ENCODE measurements around the gene CEACAM8. TPM values are rescaled to one million over a fixed set of nuclear protein-coding genes. Genes with fewer than 3 reads are reported as not detected.

CEACAM8 gene
- total RNA-seq, 1 experiment from 2014 or later, result not detected

DNA sequence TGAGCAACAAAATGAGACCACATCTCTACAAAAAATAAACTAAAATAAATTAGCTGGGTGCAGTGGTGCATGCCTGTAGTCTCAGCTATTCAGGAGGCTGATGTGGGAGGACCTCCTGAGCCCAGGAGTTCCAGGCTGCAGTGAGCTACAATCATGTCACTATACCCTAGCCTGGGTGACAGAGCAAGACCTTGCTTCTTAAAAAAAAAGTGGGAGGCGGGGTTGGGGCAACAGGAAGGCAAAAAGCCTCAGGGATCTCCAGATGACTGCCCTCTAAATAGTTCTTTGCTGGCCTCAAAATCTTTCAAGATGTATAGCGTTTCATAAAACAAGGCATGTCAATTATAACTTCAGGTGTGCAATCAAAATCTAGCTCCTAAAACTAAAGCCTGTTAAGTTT is 18.5 kb downstream of the CEACAM8 start:
- peaks cover 0 to 73% of the 10 kb centered on the region in 2 experiments; a peak in 3 of 5 replicates for H3K9me3 Mint-ChIP-seq
- Histone ChIP-seq H2BK15ac (ENCODE audit: low read depth, low read length) (no peak overlapping the region), H4K20me1 (ENCODE audit: control insufficient read depth, insufficient read depth, insufficient read length) (no peaks in the 10 kb centered on the region), H3K4ac (ENCODE audit: low read depth, low read length) (no peak overlapping the region), H2BK12ac (ENCODE audit: insufficient read length, low read depth, low read length) (no peak overlapping the region), H3K79me1 (ENCODE audit: insufficient read depth, low read depth, low read length, poor library complexity, severe bottlenecking) (no peaks in the 10 kb centered on the region), H2AFZ (ENCODE audit: low read length) (no peak overlapping the region), H3K79me2 (ENCODE audit: insufficient read depth, low read length) (no peaks in the 10 kb centered on the region), H3K9ac (ENCODE audit: extremely low read depth, insufficient read length, low read length) (no peak overlapping the region), H3K9me3 (ENCODE audit: control insufficient read depth, low read depth, low read length) (no peaks in the 10 kb centered on the region), H2BK120ac (ENCODE audit: low read depth, low read length, poor library complexity, severe bottlenecking) (no peak overlapping the region), H3K4me2 (ENCODE audit: insufficient read depth, insufficient read length, low read length) (no peak overlapping the region), H4K8ac (replicated peaks; ENCODE audit: insufficient read length, low read depth, low read length) (no peak overlapping the region), H3K23ac (ENCODE audit: insufficient read length, low read depth, low read length) (no peak overlapping the region), H2BK5ac (ENCODE audit: insufficient read length, low read length) (no peak overlapping the region), H4K91ac (ENCODE audit: insufficient read length, low read depth, low read length) (no peak overlapping the region), H3K4me1 (ENCODE audit: insufficient read depth, low read length) (no peaks in the 10 kb centered on the region), H3K18ac (ENCODE audit: insufficient read length, low read depth, low read length) (no peak overlapping the region), H2BK20ac (ENCODE audit: low read depth, low read length, poor library complexity, severe bottlenecking) (no peak overlapping the region), H3K27ac (ENCODE audit: insufficient read length, low read depth, low read length) (no peak overlapping the region), H4K5ac (ENCODE audit: insufficient read length, low read depth, low read length) (no peak overlapping the region), H3K23me2 (ENCODE audit: insufficient read length, low read depth, low read length, poor library complexity, severe bottlenecking) (no peaks in the 10 kb centered on the region), H3K14ac (ENCODE audit: insufficient read depth, low read length) (no peak overlapping the region), H3K27me3 (ENCODE audit: insufficient read depth, low read length) (no peaks in the 10 kb centered on the region), H3K56ac (ENCODE audit: insufficient read length, low read depth, low read length) (no peak overlapping the region), H2AK5ac (ENCODE audit: insufficient read length, low read length) (no peak overlapping the region), H3T11ph (ENCODE audit: low read length) (no peak overlapping the region)
- H3K36me3 Mint-ChIP-seq (ENCODE audit: insufficient read depth in 1 of 3, low read depth in 3 of 3), result no peaks in the 10 kb centered on the region
- no peak overlapping the region for H3K4me3 Mint-ChIP-seq
- no peak for DNase-seq
- peaks cover 0 to 10% of the 10 kb centered on the region in 2 experiments; a peak in 2 of 4 replicates for H3K4me1 Mint-ChIP-seq
- WGBS (ENCODE audit: extremely low coverage, insufficient read length, low lambda C conversion rate), result no CpG with 5 or more reads among the region's 2 CpGs
- peaks cover 21% of the 10 kb centered on the region for H3K27me3 Mint-ChIP-seq (ENCODE audit: low read depth)
- no peak overlapping the region for H3K27ac Mint-ChIP-seq
- TF ChIP-seq, protein P1, sequence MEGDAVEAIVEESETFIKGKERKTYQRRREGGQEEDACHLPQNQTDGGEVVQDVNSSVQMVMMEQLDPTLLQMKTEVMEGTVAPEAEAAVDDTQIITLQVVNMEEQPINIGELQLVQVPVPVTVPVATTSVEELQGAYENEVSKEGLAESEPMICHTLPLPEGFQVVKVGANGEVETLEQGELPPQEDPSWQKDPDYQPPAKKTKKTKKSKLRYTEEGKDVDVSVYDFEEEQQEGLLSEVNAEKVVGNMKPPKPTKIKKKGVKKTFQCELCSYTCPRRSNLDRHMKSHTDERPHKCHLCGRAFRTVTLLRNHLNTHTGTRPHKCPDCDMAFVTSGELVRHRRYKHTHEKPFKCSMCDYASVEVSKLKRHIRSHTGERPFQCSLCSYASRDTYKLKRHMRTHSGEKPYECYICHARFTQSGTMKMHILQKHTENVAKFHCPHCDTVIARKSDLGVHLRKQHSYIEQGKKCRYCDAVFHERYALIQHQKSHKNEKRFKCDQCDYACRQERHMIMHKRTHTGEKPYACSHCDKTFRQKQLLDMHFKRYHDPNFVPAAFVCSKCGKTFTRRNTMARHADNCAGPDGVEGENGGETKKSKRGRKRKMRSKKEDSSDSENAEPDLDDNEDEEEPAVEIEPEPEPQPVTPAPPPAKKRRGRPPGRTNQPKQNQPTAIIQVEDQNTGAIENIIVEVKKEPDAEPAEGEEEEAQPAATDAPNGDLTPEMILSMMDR (conservative IDR thresholded peaks at IDR 0.05), result no peak

Measured in H9 (cell line).